HG02588 (cell line): Measurements from ENCODE around the gene TBC1D4.
"Not testable (repeated sequence)": the region's sequence is repeated elsewhere in the genome, so short reads cannot be mapped to it uniquely, and the experiment has no call there.

ENCODE experiments used
- ATAC-seq: cut with Tn5 transposase; IDR thresholded peaks from one replicate; pipeline ENCODE4 v1.9.1; 2021; ENCODE audit warnings: mild to moderate bottlenecking, moderate library complexity; ENCODE audit not compliant: unreplicated experiment

Gene TBC1D4

DNA sequence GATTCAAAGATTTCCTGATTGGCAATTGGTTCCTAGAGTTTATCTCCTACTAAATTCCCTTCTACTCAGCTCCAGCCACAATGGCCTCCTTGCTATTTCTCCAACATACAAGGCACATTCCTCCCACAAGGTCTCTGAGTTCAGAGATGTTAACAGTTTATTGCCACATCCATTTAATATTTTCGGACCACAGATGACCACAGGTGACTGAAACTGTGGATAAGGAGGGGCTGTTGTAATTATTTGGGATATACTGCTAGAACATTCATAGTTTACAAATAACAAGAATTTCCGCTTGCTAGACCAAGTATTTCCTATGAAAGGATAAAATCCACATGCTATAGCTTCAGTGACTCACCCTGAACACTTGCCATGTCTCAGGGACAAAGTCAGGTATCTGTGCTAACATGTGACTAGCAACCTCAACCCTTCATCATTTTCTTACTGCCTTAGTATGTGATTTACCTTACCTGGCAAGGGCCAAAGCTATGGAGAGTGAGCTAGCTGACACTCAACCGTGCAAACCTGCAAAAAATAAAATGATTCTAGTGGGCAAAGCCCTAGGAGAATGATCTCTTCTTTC is 117.7 kb downstream of the TBC1D4 start:
- no peak for ATAC-seq

DNA sequence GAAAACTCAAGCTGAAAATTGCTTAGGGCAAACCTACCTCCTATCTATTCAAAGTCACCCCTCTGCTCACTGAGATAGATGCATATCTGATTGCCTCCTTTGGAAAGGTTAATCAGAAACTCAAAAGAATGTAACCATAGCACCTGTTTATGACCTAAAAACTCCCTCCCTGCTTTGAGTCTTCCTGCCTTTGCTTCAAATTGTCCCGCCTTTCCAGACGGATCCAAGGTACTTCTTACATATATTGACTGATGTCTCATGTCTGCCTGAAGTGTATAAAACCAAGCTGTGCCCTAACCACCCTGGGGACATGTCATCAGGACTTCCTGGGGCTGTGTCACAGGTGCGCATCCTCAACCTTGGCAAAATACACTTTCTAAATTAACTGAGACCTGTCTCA is 118.6 kb downstream of the TBC1D4 start:
- ATAC-seq = no peak

DNA sequence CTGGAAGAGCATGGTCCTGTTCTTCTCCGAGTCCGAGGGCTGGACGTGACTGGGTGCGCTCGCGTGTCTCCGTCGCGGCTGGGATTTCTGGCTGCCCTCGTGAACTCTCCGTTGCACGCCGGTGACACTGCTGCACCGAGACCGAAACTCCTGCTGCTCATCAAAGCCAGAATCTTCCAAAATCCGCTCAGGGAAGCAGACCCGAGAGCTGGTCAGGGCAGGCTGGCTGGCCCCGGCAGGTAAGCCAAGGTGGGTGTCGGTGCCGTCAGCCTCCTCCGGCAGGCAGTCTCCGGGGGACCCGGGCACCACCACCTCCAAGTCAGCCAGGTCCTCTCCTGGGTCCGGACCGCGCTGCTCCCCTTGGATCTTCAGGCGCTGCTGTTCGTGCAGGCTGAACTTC is 119.9 kb downstream of the TBC1D4 start:
- no peak for ATAC-seq

DNA sequence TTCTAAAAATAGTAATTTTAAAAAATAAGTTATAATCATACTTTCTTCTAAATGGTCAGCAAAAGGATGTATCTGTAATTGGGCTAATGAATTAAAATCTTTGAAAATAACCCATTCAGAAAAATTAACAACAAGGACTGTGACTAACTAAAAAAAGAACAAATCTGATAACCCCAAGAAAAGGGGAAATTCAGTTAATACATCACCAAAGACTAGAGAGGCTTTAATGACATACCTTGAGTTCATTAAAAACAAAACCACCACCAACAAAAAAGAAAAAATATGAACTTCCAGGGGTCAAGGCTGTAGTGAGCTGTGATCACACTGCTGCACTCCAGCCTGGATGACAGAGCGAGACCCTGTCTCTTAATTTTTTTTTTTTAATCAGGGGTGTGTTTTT is 121.8 kb downstream of the TBC1D4 start:
- no peak for ATAC-seq

DNA sequence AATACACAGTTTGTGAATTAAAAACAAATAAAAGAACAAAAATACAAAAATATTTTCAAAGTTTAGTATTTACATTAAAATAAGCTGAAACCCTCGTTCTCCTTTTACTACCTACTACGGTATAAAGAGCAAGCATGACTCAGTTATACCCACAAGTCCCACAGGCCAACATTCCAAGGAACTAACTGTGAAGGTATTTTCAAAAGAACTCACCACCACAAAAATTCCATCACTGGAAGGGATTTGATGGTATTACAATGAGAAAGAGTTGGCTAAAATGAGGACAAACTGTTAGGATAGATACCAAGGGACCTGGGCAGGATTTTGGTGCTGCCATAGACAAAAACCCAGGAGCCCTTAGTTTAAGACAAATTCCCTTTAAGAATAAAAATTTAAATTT is 122.7 kb downstream of the TBC1D4 start:
- ATAC-seq = no peak

DNA sequence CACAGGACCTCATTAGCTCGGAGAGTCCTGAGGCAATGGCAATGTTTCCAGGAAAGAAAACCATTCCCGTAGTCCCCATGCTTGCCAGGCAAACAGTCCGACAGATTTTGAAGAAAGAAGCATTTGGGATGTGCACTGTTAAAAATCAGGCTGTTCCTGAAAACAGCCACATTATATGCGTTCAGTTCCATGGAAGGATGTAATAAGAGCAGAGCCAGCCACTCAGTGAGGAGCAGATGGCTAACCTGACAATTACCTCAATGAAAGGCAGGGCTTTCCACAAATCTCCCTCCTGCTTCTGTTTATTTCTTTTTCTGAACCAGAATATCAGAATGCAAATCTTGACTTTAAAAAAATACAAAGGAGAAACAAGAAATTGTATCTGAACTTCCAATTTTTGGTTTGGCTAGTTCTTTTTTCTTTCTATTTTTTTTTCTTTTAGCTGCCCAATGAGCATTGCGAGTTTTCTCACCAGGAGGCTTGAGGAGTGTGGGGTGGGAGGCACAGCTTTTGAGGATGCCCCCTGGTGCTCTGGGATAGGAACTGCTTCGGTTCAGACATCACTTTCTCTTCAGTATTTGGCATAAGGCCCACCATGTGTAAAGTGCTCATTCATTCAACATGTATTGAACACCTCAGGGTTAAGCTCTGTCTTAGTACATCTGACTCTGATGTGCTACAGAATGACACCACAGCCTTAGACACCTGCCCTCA is 124.2 kb downstream of the TBC1D4 start:
- ATAC-seq = peak; percentile 86

DNA sequence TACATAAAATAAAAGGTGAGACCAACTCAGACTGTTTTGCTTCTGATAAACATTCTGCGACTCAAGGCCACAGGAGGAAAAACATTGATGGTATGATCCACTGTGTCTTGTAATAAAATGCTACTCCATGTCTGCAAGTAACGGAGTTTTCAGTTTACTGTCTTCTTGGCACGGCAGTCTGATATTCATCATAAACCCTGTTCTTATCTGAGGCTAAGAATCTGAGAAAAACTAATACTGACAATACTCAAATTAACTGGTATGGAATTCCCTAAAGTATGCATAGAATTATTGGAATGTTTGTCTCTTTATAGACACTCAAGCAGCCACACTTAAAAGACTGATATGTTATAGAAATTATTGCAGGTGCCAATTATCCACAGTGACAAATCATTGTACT is 125.5 kb downstream of the TBC1D4 start:
- no peak for ATAC-seq

DNA sequence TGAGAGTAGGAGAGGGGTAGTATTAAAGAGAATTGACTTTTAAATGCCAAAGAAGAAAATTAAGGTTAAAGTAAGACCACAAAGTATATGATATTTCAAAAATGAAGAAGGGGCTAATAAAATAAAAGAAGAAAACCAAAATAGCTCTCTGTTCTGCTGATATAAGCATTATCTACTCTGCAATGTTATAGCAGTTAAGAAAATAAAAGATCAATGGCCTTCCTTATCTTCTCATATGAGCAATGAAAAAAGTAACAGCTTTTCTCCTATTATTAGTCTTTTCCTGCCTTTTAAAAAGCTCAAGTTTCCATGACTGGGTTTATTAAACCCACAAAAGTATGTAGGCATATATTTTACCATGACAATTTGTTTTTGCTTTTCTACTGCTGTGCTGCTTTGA is 126.4 kb downstream of the TBC1D4 start:
- no peak for ATAC-seq

DNA sequence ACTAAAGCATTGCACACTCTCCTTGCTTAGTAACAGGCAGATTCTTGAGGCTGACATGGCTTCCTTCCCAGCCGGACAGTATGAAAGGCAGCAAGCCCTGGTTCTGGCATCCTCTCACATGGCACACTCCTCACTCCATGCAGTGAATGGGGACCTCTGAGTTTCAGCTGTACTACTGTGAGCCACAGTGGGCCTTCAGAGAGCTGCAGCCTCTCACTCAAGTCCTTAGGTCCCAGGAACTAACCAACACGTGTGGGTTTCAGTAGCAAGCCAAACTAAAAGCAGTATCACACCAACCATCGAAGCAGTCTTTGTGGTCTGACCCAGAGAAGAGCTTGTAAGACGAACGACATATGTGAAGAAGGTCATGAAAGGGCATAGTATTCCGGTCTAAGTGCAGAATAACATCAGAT is 128.2 kb downstream of the TBC1D4 start:
- ATAC-seq = peak; percentile 48

DNA sequence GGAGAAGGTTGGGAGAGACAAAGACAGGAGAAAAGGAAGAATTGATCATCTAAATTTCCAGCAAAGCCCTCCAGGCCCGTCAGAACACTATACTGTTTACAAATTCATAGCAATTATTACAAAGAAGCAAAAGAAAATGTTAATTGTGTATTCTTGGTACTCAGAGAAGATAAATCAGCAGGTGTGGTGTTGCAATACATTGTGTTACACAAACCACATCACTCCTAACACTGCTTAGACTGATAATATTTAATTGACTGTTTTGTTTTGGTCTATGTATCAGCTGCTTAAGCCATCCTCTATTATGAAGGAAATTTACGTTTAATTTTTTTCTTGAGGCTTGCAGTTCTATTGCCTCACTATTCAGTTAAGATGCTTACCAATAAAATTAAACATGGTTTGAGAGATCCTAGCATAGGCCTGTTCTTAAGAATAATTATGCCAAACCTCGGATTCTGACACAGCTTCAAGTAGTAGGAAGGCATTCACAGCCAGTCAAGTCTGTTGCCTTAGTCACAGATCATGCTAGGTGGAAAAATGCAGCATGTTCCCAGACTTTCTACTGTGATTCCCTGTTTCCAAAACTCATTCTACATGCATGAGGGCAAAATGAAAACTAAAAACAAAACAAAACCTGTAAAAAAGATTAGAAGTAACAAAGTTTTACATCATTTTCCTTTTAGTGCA is 129.2 kb downstream of the TBC1D4 start:
- no peak for ATAC-seq

DNA sequence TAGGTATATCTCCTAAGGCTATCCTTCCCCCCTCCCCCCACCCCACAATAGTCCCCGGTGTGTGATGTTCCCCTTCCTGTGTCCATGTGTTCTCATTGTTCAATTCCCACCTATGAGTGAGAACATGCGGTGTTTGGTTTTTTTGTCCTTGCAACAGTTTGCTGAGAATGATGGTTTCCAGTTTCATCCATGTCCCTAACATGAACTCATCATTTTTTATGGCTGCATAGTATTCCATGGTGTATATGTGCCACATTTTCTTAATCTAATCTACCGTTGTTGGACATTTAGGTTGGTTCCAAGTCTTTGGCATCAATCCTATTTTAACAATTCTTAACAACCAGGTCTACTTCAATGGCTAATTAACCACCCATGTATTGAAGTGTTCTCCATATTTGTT is 130.4 kb downstream of the TBC1D4 start:
- not testable (repeated sequence) for ATAC-seq

DNA sequence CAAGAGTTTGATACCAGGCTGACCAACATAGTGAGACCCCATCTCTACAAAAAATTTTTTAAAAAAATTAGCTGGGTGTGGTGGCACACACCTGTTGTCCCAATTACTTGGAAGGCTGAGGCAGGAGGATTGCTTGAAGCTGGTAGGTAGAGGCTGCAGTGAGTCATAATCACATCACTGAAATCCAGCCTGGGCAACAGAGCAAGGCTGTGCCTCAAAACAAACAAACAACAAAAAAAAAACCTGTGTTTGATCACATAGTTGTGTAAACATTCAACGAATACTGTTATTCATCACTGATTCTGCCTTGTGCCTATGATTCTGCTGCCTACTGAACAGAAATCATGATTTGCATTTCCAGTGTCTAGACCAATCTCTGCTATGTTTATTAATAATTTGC is 134.0 kb downstream of the TBC1D4 start:
- no peak for ATAC-seq

DNA sequence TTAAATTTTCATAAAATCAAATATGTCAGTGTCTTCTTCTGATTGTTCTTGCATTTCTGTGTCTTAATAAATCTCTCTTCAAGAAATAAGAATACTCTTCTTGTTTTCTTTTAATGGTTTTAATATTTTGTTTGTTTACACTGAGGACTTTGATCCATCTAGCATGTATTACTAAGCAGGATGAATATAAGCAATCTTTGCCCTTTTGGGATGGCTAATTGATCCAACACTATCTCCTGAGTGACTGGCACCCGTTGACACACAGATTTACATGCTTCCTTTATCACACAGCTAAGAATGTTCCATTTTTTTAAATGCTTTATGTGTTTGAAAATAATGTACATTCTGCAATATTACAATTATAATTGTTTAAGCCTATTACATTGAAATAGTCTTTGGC is 134.5 kb downstream of the TBC1D4 start:
- ATAC-seq = no peak

DNA sequence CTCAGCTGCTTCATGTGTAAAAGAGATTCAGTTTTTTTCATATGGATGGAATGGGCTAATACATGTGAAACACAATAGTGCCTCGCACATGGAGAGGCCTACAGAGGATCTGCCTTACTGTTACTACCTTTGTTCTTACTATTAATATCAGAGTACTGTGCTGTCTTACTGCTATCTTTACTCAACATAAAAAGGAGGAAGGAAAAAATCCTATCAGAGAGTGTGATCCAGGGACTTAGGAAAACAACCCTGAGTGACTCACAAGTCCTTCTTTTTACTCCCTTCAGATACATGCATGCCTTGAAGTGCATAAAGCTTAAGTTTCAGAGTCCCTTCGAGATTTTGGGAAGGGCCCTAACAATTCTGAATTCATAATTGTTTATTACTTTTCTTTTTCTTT is 136.8 kb downstream of the TBC1D4 start:
- ATAC-seq = no peak

DNA sequence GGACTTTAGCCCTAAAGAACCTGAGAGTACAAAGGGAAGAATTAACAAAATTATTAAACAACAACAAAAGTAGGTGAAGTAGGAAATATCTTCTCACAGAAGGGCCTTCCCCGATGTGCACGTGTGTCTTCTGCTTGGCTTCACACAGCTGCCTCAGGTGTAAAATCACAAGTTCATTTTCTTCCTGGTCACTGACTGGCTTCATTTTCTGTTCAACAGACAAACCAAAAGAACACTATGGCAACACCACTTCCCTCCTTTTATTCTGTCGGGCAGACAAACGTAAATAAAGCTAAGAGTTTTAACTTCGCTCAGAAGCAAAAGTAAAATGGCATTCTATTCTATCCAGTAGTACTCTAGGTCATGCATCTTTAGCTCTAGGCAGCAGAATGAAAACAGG is 140.9 kb downstream of the TBC1D4 start:
- ATAC-seq = peak; percentile 83

DNA sequence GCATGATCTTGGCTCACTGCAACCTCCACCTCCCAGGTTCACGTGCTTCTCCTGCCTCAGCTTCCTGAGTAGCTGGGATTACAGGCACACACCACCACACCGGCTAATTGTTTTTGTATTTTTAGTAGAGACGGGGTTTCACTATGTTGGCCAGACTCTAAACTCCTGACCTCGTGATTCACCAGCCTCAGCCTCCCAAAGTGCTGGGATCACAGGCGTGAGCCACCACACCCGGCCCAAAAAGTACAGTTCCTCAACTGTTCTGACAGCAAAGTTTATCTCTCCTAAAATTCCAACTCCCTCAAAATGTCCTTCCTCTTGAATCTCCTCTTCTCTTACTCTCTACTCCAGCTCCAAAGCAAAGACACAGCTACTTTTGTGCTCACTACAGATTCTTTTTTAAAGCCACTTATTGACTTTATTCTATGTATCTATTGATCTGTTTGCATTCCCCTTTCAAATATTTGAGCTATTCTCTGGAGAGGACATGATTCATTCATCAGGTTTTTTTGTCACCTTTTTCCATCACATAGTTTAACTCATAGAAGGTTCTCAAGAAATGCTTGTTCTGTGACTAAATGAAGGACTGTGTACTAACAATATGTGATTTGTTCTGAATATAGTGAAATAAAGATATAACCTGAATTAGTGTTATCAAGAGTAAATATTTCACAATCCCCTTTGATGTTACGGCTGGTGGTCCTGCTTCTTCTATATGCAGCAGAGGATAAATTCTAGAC is 142.2 kb downstream of the TBC1D4 start:
- ATAC-seq = no peak

DNA sequence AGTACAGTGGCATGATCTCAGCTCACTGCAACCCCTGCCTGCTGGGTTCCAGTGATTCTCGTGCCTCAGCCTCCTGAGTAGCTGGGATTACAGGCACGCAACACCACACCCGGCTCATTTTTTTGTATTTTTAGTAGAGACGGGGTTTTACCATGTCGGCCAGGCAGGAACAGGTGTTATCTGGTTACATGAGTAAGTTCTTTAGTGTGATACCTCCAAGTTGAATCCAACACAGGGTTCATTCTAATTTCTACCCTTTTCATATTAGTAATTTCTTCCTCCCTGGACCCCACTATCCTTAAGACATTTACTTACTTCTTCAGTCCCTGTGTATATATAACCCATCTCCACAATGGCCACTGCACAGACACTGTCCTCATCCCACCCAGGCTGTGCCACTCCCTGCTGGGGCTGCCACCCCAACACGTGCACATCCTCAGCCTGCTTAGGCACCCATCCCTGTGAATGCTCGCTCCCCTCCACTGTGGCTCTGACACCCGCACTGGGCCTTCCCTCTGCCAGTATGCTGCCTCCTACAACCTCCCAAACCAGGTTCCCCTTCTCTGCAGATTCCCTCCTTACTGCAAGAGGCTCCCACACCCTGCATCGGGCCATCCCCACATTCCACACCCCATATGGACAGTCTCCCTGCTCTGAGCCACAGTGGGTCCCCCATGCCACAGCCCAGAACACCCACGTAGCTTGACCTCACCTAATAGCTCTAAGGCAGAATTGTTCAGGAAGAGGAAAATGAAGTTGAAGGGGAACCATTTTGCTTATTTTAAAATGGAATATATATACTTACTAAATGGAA is 147.1 kb downstream of the TBC1D4 start:
- ATAC-seq = no peak

DNA sequence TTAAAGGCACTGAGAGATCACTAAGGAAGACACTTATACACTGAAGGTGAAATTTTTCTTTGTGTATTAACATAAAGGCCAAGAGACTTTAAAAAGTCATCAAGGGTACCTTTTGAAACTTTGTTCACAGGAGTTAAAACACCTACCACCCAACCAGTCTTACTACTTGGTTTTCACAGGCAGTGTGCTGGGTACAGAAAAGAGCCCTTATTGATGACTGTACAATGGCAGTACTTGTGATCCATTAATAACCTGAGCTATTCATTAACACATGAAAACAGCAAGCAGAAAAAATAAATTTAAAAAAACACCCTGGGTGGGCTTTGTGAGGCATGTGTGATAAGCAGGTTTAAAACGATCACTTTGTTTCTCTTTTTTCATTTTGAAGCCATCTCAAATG is 148.9 kb downstream of the TBC1D4 start:
- ATAC-seq = no peak

DNA sequence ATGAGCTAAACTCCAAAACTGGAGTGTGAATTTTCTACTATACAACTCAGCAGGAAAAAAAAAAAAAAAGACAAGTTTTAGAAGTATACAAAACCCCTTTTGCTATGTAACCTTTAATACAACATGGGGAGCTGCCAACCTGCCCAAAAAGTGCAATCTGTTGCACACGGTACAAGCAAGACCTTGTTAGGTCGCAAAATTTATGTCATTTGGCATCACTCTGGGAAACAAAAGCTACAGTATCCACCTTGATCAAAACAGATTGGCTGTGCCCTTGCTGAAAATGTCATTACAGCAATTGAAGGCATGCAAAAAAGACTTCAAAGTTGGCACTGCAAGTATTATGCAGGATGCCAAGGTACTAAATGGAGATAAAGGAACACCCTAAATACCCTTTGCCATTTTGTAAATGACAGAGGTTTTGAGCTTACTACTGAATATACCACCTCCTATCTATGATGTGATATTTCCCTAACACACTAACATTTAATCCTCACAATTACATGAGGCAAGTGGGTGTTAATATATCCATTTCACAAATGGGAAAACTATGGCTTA is 150.1 kb downstream of the TBC1D4 start:
- ATAC-seq = no peak

DNA sequence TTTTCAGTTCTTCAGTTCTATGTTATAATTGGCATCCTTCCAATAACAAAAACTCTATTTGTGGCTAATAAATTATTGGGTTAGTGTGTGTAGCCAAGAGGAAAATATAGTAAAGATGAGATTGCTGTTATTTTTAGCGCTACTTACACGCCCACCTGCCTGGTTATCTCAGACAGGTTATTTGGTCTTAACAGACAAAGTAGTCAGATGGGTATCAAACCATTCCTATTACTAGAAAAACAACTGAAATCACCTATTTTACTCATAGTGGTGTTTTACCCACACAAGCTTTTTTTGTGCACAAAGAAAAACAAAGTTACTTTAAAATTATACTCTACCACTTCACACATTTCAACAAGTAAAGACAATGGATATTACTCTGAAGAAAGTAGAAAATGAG is 151.2 kb downstream of the TBC1D4 start:
- ATAC-seq = no peak

DNA sequence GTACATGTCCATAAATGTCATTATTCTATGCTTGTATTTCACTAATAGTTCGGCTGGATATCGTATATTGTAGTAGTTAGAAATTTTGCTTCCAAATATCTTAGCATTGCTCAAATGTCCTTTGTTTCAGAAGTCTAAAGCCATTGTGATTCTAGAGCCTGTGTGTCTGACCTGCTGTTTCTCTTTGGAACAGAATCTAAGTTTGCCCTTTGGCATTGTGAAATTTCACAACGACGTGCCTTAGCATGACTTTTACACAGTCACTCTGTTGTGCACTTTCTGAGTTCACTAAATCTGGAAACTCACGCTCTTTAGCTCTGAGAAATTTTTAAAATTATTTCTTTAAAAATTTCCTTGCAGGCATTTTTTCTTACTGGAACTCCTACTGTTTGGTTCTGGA is 152.2 kb downstream of the TBC1D4 start:
- ATAC-seq = no peak
